Cardiac septum (tissue), 1 donor: ENCODE data around the gene BAHCC1. TPM values are rescaled to one million over a fixed set of nuclear protein-coding genes. Genes with fewer than 3 reads are reported as not detected.

Experiments
- DNase-seq: peaks from one replicate; pipeline ENCODE4 v3.0.0-alpha.2; 2020; ENCODE audit warnings: low spot score
- intact Hi-C: fragments of 100-400 bp; cut with DNase I; formaldehyde crosslinking; loops from one replicate; pipeline ENCODE4 v1.14.0; 2022
- total RNA-seq: library from RNA; stranded (reverse); fragmentation: NEBNext Ultra II Directional; extraction: Animal tissue kit (Norgen Biotek cat#: 25700); gene quantifications from one replicate; pipeline ENCODE4 v1.2.1, GENCODE V29; 2021
- donor health status: DM: no; HTN: no; CAD: no.

The BAHCC1 gene
- total RNA-seq, 1 donor from 2014 or later, result 13.5 TPM

- DNase-seq, result no peak
- intact Hi-C loops, result no loop called here
These were observed 66.6 kb downstream of the BAHCC1 start for GRCh38 chr17:81461607-81462500.

DNA sequence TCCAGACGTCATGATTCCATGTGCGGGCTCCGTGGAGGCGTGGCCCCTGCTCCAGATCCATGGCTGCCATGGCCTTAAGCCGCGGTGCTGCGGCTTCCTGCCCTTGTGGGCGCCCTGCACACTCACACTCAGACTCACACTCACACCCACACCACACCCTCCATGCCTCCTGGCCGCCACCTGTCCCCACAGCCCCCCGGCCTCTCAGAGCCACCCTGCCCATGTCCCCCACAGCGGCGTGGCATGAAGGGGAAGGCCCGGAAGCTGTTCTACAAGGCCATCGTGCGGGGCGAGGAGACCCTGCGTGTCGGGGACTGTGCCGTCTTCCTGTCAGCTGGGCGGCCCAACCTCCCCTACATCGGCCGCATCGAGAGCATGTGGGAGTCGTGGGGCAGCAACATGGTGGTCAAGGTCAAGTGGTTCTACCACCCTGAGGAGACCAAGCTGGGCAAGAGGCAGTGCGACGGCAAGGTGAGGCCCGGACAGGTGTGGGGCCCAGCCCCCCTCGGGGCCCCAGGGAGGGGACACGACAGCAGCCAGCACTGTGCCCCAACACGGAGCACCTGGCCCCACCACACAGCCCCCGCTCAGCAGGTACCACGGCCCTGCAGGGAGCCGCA lies 67.4 kb downstream of the BAHCC1 start:
- no peak for DNase-seq
- intact Hi-C loops, result no loop called here

DNA sequence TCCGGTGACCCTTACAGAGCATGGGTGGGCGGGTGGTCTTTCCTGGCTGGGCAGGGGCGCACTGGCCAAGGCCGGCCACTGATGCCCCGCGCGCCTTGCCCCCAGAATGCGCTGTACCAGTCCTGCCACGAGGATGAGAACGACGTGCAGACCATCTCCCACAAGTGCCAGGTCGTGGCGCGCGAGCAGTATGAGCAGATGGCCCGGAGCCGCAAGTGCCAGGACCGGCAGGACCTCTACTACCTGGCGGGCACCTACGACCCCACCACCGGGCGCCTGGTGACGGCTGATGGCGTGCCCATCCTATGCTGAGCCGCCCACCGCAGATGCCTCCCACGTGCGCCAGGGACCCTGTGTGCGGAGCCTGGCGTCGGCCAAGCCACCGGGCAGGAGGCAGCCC lies 68.2 kb downstream of the BAHCC1 start:
- intact Hi-C loops, result no loop called here
- DNase-seq, result no peak

GRCh38 chr17:81464586-81464985 lies 69.3 kb downstream of the BAHCC1 start:
- intact Hi-C loops, result no loop called here
- DNase-seq, result no peak

DNA sequence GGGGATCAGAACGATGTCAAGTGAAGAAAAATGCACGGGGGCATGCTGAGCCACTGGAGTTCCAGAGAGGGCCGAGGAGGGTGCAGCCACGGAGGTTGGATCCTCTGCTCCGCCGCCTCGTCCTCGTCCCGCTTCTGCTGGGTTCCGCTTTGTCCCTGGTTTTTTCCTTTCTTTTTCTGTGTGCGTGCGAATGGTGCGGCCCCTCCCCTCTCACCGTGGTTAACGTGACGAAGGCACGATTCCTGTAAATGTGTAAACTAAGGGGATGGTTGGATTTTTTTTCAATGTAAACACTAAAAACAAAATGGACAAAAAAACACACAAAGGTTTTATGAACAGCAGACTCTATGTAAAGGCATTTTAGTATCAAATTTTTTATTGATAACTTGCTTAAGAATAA lies 70.7 kb downstream of the BAHCC1 start:
- intact Hi-C loops, result no loop called here
- DNase-seq, result no peak

DNA sequence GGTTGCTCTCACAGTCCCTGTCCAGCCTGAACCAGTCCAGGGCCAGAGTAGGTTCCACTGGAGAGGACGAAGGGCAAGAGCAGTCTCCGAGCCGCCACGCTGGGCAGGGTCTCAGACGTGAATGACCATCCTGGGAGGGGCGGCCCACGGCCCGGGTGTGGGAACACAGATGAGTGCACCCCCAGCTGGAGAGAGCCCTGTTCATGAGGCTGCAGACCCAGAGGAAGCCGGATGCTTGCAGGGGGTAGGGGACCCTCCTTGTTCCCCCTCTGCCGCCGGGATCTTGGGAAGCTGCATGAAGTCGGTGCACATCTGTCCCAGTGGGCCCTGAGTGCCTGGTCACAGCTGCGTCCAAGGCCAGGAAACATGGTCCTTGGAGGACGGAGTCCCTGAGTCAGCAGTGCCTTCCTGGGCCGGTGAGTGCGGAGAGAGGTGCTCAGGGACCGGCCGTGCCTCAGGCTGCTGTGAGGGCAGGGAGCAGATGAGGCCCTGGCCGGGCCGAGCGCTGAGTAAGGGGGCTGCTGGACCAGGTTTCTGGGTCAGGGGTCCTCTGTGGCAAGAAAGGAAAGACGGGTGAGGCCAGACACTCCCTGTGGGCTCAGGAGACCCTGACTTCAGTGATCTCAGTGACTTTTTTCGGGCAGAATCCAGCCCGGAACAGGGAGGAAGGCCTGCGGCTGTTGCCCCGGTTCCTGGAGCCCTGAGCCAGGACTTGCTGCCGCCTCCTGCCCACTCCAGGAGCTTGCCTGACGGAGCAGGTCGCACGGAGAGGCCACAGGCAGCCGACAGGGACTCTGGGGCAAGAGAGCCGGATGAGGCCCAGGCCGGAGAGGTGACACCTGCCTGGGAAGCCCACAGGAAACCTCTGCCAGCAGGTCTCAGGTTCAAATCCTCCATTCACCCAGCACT lies 71.6 kb downstream of the BAHCC1 start:
- intact Hi-C loops, result no loop called here
- no peak for DNase-seq

DNA sequence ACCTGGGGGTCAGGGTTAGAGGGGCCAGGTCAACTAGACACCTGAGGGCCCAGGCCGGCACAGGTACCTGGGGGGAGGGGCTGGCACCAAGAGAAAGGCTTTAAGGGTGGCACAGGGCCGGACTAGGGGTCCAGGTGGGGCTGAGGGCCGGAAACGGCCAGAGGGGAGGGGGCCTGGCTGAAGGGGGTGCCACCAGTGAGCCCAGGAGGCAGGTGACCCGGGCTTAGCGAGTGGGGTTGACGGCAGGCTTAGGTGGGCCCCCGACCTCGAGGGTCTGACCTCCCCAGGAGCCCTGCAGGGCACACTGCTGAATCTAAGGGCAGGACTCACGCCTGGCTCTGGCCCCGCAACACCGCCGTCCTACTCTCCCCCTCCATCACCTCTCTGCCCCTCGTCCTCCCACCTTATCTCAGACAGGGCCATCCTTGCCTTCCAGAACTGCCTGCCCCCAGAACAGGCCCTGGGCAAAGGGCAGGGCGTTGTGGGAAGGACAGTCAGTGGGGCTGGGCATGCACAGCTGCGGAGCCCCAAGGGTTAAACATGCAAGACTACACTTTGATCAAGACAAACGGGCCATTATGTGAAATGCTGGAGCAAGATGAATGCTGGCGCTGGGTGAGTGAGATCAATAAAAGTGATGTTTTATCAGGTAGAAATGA lies 73.0 kb downstream of the BAHCC1 start:
- intact Hi-C loops, result no loop called here
- no peak for DNase-seq

- intact Hi-C loops, result no loop called here
- no peak for DNase-seq
These were observed 73.5 kb downstream of the BAHCC1 start for GRCh38 chr17:81468770-81469121.

DNA sequence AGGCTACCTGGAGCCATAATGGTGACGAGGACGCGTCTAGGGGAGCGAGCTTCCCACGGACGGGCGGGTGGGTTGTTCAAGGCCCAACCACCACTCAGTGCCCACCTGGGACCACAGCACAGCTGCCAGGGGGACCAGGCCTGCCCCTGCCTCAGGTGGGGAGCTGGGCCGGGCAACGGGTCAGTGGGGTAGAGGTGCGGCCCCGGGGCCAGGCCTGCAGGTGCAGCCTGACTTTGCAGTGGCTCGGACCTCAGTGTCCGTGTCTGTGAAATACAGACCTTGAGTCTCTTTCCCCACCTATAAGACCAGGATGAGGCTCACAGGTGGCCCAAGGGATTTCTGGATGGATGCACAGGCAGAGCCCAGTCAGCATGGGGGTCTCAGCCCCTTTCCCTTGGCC lies 74.0 kb downstream of the BAHCC1 start:
- no peak for DNase-seq
- intact Hi-C loops, result no loop called here

- intact Hi-C loops, result no loop called here
- no peak for DNase-seq
These were observed 75.2 kb downstream of the BAHCC1 start for GRCh38 chr17:81470270-81470943.

DNA sequence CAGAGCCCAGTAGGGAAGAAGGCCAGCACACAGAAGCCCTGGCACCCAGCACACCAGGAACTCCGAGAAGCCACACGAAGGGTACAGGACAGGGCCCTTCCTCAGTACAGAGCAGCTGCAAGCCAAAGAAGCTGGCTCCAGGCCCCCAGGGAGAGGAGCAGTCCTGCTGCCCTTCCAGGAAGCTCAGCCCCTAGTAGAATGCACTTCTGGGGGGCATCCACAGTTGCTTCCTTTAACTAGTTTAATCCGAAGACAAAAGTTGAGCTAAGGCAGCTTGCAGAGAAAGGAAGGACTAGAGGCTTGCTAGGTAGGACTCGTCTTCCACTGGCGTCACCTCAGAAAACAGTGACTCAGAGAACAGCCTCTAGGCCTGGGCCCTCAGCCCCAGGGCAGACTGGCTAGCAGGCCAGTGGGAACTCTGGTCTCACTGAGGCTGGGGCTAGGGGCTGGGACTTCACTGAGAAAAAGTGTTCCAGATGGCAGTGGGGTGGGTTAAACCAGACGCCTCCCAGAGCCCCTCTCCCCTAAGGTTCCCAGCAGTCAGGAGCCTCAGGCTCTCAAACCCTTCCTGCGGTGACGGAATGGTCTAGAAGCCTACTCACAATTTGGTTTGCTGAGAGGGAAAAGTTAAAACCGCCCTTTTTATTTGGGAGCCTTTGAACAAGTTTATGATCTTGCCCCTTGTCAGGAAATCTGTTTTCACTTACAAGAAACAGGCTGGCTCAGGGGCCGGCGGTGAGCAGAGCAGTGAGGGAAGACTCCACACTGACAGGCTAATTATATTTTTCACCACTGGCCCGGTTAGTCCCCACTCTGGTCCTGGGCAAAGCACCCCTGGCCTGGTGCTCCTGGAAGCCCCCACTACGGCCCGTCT lies 75.9 kb downstream of the BAHCC1 start:
- no peak for DNase-seq
- intact Hi-C loops, result no loop called here

GRCh38 chr17:81471818-81472456 lies 76.7 kb downstream of the BAHCC1 start:
- DNase-seq, result peak; percentile 79
- intact Hi-C loops, result no loop called here

DNA sequence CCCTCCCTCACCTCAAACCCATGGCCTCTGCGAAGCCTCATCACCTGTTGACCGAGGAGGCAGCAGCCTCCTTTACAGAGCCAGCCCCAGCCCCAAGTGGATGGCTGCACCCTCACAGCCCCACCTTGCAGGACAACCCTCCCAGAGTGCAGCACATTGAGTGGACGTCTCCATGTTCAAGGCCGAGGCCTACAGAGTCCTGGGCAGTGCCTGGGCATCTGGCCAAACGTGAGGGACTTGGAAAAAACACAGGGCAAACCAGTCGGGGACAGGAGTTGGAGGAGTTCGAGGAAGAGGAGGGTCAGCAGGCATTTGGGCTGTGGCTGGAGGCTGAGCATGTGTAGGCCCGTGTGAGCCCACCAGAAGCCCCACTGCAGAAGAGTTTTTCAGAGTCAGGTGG lies 77.8 kb downstream of the BAHCC1 start:
- intact Hi-C loops, result no loop called here
- DNase-seq, result no peak

- intact Hi-C loops, result no loop called here
- DNase-seq, result no peak
These were observed 79.7 kb downstream of the BAHCC1 start for GRCh38 chr17:81474958-81475357.

DNA sequence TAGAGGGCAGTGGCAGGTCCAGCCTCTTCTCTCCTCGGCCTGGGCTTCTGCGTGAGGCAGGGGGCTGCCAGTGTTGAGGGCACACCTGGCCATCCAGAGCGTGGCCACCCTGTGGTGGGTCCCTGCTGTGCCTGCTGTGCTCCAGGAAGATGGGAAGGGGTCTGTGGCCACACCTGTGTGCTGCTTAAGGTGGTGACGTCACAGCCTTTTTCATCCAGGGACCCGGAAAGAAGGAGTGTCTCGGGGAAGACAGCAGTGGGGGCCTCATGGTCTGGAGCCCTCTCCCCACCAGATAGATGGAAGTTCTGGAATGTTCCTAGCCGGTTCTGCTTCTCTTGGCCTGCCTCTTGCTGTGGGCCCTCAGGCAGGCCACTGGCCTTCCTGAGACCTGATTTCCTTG lies 80.8 kb downstream of the BAHCC1 start:
- intact Hi-C loops, result no loop called here
- no peak for DNase-seq

DNA sequence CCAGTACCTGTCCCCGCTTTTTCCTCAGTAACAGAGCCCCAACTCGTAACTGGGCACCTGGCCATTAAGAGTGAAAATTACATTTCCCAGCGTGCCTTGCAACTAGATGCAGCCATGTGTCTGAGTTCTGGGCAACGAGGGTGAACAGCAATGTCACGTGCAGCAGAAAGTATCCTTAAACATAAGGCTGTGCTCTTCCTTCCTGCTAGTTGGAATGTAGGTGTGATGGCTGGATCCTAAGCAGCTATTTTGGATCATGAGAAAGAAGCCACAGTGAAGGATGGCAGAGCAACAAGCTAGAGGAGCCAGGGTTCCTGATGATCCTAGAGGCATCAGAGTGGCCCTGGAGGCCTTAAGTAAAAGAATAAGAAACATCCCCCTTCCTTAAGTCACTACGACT lies 81.4 kb downstream of the BAHCC1 start:
- DNase-seq, result no peak
- intact Hi-C loops, result no loop called here

GRCh38 chr17:81477173-81477572 lies 81.9 kb downstream of the BAHCC1 start:
- no peak for DNase-seq
- intact Hi-C loops, result no loop called here

DNA sequence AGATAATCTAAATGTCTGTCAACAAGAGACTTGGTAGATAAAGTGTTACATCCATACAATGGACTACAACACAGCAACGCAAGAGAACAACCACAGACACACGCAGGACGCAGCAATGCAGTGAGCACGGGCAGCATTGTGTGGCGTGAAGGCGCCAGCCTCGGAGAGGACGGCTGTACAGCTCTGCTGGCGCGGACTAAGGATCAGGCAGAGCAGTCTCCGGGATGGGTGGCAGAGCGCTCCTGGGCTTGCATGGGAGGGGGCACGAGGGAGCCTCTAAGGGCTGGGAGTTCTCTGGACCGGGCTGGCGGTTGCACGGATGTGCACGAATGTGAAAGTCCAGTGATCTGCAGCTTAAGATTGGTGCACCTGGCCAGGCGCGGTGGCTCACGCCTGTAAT lies 82.9 kb downstream of the BAHCC1 start:
- intact Hi-C loops, result no loop called here
- peak; percentile 68 for DNase-seq
